Measurements from ENCODE around the gene PPY. TPM values are rescaled to one million over a fixed set of nuclear protein-coding genes. Genes with fewer than 3 reads are reported as not detected.

PPY gene
- total and polyA plus RNA-seq, 2 experiments from 2014 or later, result not detected

DNA sequence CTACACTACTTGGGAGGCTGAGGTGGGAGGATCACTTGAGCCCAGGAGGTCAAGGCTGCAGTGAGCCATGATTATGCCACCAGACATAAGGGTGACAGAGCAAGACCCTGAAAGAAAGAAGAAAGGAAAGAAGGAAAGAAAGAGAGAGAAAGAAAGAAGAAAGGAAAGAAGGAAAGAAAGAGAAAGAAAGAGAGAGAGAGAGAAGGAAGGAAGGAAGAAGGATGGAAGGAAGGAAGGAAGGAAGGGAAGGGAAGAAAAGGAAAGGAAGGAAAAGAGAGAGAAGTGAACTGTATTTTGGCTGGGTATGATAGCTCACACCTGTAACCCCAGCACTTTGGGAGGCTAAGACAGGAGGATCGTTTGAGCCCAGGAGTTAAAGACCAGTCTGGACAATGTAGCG is 35.8 kb upstream of the PPY start:
- H3K4me2 ChIP-seq, result no peak overlapping the region
- H3K9me3 ChIP-seq (ENCODE audit: low read depth), result no peaks in the 10 kb centered on the region
- peaks cover 67% of the 10 kb centered on the region for H3K27me3 ChIP-seq
- DNase-seq (ENCODE audit: low spot score), result no peak
- H3K27ac ChIP-seq, result no peak overlapping the region
- no peaks in the 10 kb centered on the region for H4K20me1 ChIP-seq (ENCODE audit: insufficient read depth, poor library complexity, severe bottlenecking)
- H3K4me1 ChIP-seq (ENCODE audit: insufficient read depth), result peaks cover 2% of the 10 kb centered on the region
- no peak overlapping the region for H2AFZ ChIP-seq
- H3K9me2 ChIP-seq (replicated peaks; ENCODE audit: insufficient read depth), result no peaks in the 10 kb centered on the region
- no peak overlapping the region for H3K4me3 ChIP-seq
- H3K36me3 ChIP-seq (replicated peaks; ENCODE audit: insufficient read depth, low read depth), result no peaks in the 10 kb centered on the region
- TF ChIP-seq EZH2 (IDR thresholded peaks at IDR 0.05; ENCODE audit: borderline replicate concordance) (no peak), EZH2phosphoT487 (IDR thresholded peaks at IDR 0.05; ENCODE audit: low read depth, severe bottlenecking, unreplicated experiment) (no peak)
- TF ChIP-seq, protein P1, sequence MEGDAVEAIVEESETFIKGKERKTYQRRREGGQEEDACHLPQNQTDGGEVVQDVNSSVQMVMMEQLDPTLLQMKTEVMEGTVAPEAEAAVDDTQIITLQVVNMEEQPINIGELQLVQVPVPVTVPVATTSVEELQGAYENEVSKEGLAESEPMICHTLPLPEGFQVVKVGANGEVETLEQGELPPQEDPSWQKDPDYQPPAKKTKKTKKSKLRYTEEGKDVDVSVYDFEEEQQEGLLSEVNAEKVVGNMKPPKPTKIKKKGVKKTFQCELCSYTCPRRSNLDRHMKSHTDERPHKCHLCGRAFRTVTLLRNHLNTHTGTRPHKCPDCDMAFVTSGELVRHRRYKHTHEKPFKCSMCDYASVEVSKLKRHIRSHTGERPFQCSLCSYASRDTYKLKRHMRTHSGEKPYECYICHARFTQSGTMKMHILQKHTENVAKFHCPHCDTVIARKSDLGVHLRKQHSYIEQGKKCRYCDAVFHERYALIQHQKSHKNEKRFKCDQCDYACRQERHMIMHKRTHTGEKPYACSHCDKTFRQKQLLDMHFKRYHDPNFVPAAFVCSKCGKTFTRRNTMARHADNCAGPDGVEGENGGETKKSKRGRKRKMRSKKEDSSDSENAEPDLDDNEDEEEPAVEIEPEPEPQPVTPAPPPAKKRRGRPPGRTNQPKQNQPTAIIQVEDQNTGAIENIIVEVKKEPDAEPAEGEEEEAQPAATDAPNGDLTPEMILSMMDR (IDR thresholded peaks at IDR 0.05; ENCODE audit: poor library complexity), result no peak
- 95% methylated on average over 2 of the region's 2 CpGs for WGBS (ENCODE audit: low lambda C conversion rate, missing lambda C conversion rate)
- H3K79me2 ChIP-seq, result no peaks in the 10 kb centered on the region

DNA sequence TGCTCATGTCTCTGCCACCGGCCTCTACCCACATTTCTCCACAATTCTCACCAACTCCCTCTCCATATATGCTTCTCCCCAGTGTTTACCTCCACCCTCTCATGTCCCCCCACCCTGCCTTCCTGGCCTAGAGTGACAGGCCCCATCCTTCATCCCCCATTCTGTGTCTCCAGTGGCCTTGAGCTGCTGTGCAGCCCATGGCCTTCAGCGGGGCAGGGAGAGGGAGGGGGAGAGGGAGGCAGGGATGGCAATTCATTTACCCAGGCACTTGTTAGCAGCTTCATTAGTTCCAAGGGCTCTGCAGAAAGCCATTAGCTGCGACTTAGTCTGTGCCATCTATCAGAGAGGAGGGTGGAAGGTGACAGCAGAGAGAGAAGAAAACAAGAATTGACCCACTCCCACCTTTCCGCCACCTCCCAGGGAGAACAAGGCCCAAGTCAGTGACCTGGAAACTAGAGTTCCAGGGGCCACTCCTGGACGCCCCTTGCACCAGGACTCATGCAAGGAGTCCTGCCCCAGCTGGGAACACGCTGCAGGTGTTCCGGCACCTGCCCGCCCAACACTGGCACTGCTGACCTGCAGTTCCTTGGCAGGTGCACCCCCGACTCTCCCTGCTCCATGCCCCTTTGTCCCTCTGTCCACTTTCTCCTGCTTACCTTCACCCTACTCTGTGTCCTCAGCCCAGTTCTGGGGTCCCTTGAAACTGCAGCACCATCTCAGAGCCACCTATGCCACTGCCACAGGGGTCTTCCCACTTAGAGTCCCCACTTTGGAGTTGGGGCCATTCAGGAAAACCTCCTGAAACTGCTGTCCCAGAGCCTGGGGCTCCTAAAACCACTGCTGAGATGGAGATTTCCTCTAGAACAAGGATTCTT is 34.9 kb upstream of the PPY start:
- H3K36me3 ChIP-seq (replicated peaks; ENCODE audit: insufficient read depth, low read depth), result no peaks in the 10 kb centered on the region
- H3K79me2 ChIP-seq, result no peaks in the 10 kb centered on the region
- H3K27ac ChIP-seq, result no peak overlapping the region
- no peak overlapping the region for H3K4me2 ChIP-seq
- H3K9me2 ChIP-seq (replicated peaks; ENCODE audit: insufficient read depth), result no peaks in the 10 kb centered on the region
- no peak for TF ChIP-seq EZH2phosphoT487 (IDR thresholded peaks at IDR 0.05; ENCODE audit: low read depth, severe bottlenecking, unreplicated experiment)
- TF ChIP-seq, protein P1 (IDR thresholded peaks at IDR 0.05; ENCODE audit: poor library complexity), result no peak
- H4K20me1 ChIP-seq (ENCODE audit: insufficient read depth, poor library complexity, severe bottlenecking), result no peaks in the 10 kb centered on the region
- DNase-seq (ENCODE audit: low spot score), result no peak
- peaks cover 58% of the 10 kb centered on the region for H3K27me3 ChIP-seq
- no peaks in the 10 kb centered on the region for H3K9me3 ChIP-seq (ENCODE audit: low read depth)
- no peak overlapping the region for H3K4me3 ChIP-seq
- no peaks in the 10 kb centered on the region for H3K4me1 ChIP-seq (ENCODE audit: insufficient read depth)
- 79% methylated on average over 9 of the region's 9 CpGs for WGBS (ENCODE audit: low lambda C conversion rate, missing lambda C conversion rate)
- no peak overlapping the region for H2AFZ ChIP-seq

DNA sequence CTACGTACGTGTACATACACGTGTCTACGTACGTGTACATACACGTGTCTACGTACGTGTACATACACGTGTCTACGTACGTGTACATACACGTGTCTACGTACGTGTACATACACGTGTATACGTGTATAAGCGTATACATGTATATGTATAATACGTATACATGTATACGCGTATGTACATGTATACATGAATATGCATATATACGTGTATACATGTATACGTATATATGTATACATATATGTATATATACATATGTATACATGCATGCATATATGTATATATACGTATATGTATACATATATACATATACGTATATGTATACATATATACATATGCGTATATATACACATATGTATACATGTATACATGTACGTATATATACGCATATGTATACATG is 33.6 kb upstream of the PPY start:
- Histone ChIP-seq H2AFZ (no peak overlapping the region), H3K9me3 (ENCODE audit: low read depth) (no peaks in the 10 kb centered on the region), H3K36me3 (replicated peaks; ENCODE audit: insufficient read depth, low read depth) (no peaks in the 10 kb centered on the region), H3K79me2 (no peaks in the 10 kb centered on the region), H3K4me1 (ENCODE audit: insufficient read depth) (no peaks in the 10 kb centered on the region), H3K9me2 (replicated peaks; ENCODE audit: insufficient read depth) (no peaks in the 10 kb centered on the region), H3K4me3 (no peak overlapping the region), H3K4me2 (no peak overlapping the region), H3K27ac (no peak overlapping the region), H4K20me1 (ENCODE audit: insufficient read depth, poor library complexity, severe bottlenecking) (no peaks in the 10 kb centered on the region), H3K27me3 (peaks cover 45% of the 10 kb centered on the region)
- no peak for DNase-seq (ENCODE audit: low spot score)
- TF ChIP-seq EZH2 (IDR thresholded peaks at IDR 0.05; ENCODE audit: borderline replicate concordance) (no peak), EZH2phosphoT487 (IDR thresholded peaks at IDR 0.05; ENCODE audit: low read depth, severe bottlenecking, unreplicated experiment) (no peak)
- TF ChIP-seq, protein P1 (IDR thresholded peaks at IDR 0.05; ENCODE audit: poor library complexity), result no peak
- WGBS (ENCODE audit: low lambda C conversion rate, missing lambda C conversion rate), result 89% methylated on average over 13 of the region's 27 CpGs
